DMS153 treated with DMSO at 0.1 percent for 48 hours (cell line): Measurements from ENCODE around the gene SMAD2.
"Not testable (repeated sequence)": the region's sequence is repeated elsewhere in the genome, so short reads cannot be mapped to it uniquely, and the experiment has no call there.

Experiments used
- DNase-seq: peaks from one replicate; lab custom pipeline; 2025; ENCODE audit not compliant: unreplicated experiment; lab: John Stamatoyannopoulos, UW

The SMAD2 gene

GRCh38 chr18:47846431-47846830, 84.0 kb downstream of the SMAD2 start:
- DNase-seq = no peak

GRCh38 chr18:47844828-47845498, 85.5 kb downstream of the SMAD2 start:
- no peak for DNase-seq

- no peak for DNase-seq
Measured at GRCh38 chr18:47842836-47843235, 87.6 kb downstream of the SMAD2 start.

GRCh38 chr18:47838396-47838795, 92.1 kb downstream of the SMAD2 start:
- no peak for DNase-seq

- DNase-seq = no peak
Measured at GRCh38 chr18:47832348-47832747, 98.1 kb downstream of the SMAD2 start.

GRCh38 chr18:47831351-47831750, 99.1 kb downstream of the SMAD2 start:
- no peak for DNase-seq

GRCh38 chr18:47830772-47831171, 99.7 kb downstream of the SMAD2 start:
- no peak for DNase-seq

- DNase-seq = no peak
Measured at GRCh38 chr18:47829831-47830230, 100.6 kb downstream of the SMAD2 start.

GRCh38 chr18:47828031-47828430, 102.4 kb downstream of the SMAD2 start:
- not testable (repeated sequence) for DNase-seq

- no peak for DNase-seq
Measured at GRCh38 chr18:47826157-47827074, 104.0 kb downstream of the SMAD2 start.

GRCh38 chr18:47821314-47821713, 109.1 kb downstream of the SMAD2 start:
- DNase-seq = no peak

- no peak for DNase-seq
Measured at GRCh38 chr18:47817795-47818077, 112.7 kb downstream of the SMAD2 start.

- no peak for DNase-seq
Measured at GRCh38 chr18:47817017-47817794, 113.3 kb downstream of the SMAD2 start.

- DNase-seq = no peak
Measured at GRCh38 chr18:47815486-47816270, 114.8 kb downstream of the SMAD2 start.

GRCh38 chr18:47809420-47809819, 121.0 kb downstream of the SMAD2 start:
- no peak for DNase-seq

GRCh38 chr18:47802802-47803201, 127.7 kb downstream of the SMAD2 start:
- no peak for DNase-seq

- DNase-seq = no peak
Measured at GRCh38 chr18:47801817-47802216, 128.6 kb downstream of the SMAD2 start.

GRCh38 chr18:47800756-47801155, 129.7 kb downstream of the SMAD2 start:
- no peak for DNase-seq

GRCh38 chr18:47800248-47800647, 130.2 kb downstream of the SMAD2 start:
- no peak for DNase-seq

- DNase-seq = no peak
Measured at GRCh38 chr18:47799376-47799775, 131.1 kb downstream of the SMAD2 start.

- DNase-seq = no peak
Measured at GRCh38 chr18:47798366-47798765, 132.1 kb downstream of the SMAD2 start.
